Astrocyte (in vitro differentiated cells and primary cell): Measurements from ENCODE around the gene LRRC26.

Source experiments
- EZH2 ChIP-seq: IDR thresholded peaks from 2 replicates; pipeline ENCODE4 v1.6.1; 2012; ENCODE audit warnings: mild to moderate bottlenecking, low read length, inconsistent platforms; ENCODE audit not compliant: insufficient read depth
- TF ChIP-seq, protein P1 (sequence below): IDR thresholded peaks from 2 replicates; pipeline ENCODE4 v1.5.1; 2011; ENCODE audit warnings: low read depth, mild to moderate bottlenecking, inconsistent platforms, low read length, moderate library complexity; ENCODE audit not compliant: insufficient read depth

DNA sequence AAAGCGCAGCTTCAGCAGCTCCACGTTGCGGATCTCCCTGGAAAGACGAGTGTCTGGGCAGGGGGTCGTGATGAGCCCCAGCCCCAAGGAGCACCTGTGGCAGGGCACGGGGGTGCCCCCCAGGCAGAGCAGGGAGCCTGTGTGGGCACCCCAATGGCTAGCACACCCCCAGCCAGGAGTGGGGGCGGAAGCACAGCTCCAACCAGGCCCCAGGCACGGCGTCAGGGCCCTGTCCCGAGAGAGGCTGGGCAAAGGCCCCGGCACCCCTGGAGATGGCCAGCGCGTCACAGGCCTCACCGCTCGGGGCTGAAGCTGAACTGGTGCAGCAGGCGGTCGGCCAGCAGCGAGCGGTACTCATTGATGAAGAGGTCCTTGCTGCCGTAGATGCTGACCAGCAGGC is 10.6 kb upstream of the LRRC26 start:
- TF ChIP-seq, protein P1, sequence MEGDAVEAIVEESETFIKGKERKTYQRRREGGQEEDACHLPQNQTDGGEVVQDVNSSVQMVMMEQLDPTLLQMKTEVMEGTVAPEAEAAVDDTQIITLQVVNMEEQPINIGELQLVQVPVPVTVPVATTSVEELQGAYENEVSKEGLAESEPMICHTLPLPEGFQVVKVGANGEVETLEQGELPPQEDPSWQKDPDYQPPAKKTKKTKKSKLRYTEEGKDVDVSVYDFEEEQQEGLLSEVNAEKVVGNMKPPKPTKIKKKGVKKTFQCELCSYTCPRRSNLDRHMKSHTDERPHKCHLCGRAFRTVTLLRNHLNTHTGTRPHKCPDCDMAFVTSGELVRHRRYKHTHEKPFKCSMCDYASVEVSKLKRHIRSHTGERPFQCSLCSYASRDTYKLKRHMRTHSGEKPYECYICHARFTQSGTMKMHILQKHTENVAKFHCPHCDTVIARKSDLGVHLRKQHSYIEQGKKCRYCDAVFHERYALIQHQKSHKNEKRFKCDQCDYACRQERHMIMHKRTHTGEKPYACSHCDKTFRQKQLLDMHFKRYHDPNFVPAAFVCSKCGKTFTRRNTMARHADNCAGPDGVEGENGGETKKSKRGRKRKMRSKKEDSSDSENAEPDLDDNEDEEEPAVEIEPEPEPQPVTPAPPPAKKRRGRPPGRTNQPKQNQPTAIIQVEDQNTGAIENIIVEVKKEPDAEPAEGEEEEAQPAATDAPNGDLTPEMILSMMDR, result no peak
- no peak for TF ChIP-seq EZH2
